Type B pancreatic cell (in vitro differentiated cells): ENCODE measurements around the gene SUN3. TPM values are rescaled to one million over a fixed set of nuclear protein-coding genes. Genes with fewer than 3 reads are reported as not detected.

Source experiments
- DNase-seq: peaks from one replicate; pipeline ENCODE4 v3.0.0; 2021; ENCODE audit warnings: mixed read lengths; ENCODE audit not compliant: unreplicated experiment; ENCODE audit errors: extremely low spot score
- H3K27ac Mint-ChIP-seq: 2 replicates; pipeline ENCODE4 v1.8.0; 2021; ENCODE audit warnings: mild to moderate bottlenecking, mixed read lengths
- H3K27me3 Mint-ChIP-seq: 2 replicates; pipeline ENCODE4 v1.8.0; 2021; ENCODE audit warnings: mixed read lengths
- H3K36me3 Mint-ChIP-seq: 2 replicates; pipeline ENCODE4 v1.8.0; 2021; ENCODE audit warnings: mixed read lengths
- H3K4me1 Mint-ChIP-seq: one replicate; pipeline ENCODE4 v1.8.0; 2021; ENCODE audit warnings: mixed read lengths; ENCODE audit not compliant: unreplicated experiment
- H3K4me3 Mint-ChIP-seq: 2 replicates; pipeline ENCODE4 v1.8.0; 2021; ENCODE audit warnings: mild to moderate bottlenecking, mixed read lengths
- H3K9me3 Mint-ChIP-seq: 2 replicates; pipeline ENCODE4 v1.8.0; 2021; ENCODE audit warnings: mixed read lengths
- CTCF ChIP-seq: fragments of 200-600 bp; sonication (generic); conservative IDR thresholded peaks from 2 replicates; pipeline ENCODE4 v1.5.0; 2021; ENCODE audit warnings: antibody characterized with exemption, mild to moderate bottlenecking
- total RNA-seq: library from RNA; stranded (reverse); gene quantifications from 2 replicates; pipeline ENCODE4 v1.2.1, GENCODE V29; 2021; ENCODE audit warnings: low replicate concordance

The SUN3 gene
- total RNA-seq, 1 donor from 2014 or later = not detected

GRCh38 chr7:47942132-47942531 is 86.8 kb downstream of the SUN3 start:
- Mint-ChIP-seq H3K4me1 (peaks cover 54% of the 10 kb centered on the region), H3K36me3 (no peaks in the 10 kb centered on the region), H3K9me3 (no peaks in the 10 kb centered on the region), H3K4me3 (no peak overlapping the region), H3K27ac (no peak overlapping the region), H3K27me3 (no peaks in the 10 kb centered on the region)
- DNase-seq = no peak
- TF ChIP-seq CTCF = no peak

GRCh38 chr7:47941136-47941844 is 87.6 kb downstream of the SUN3 start:
- TF ChIP-seq CTCF = no peak
- Mint-ChIP-seq H3K27ac (no peak overlapping the region), H3K36me3 (no peaks in the 10 kb centered on the region), H3K9me3 (no peaks in the 10 kb centered on the region), H3K4me3 (no peak overlapping the region), H3K4me1 (peaks cover 53% of the 10 kb centered on the region), H3K27me3 (no peaks in the 10 kb centered on the region)
- DNase-seq = no peak

- Mint-ChIP-seq H3K4me1 (peaks cover 47% of the 10 kb centered on the region), H3K36me3 (no peaks in the 10 kb centered on the region), H3K9me3 (no peaks in the 10 kb centered on the region), H3K4me3 (no peak overlapping the region), H3K27ac (peak overlapping the region; percentile 41), H3K27me3 (no peaks in the 10 kb centered on the region)
- DNase-seq = no peak
- TF ChIP-seq CTCF = no peak
Measured at GRCh38 chr7:47940088-47941013, 88.6 kb downstream of the SUN3 start.

- Mint-ChIP-seq H3K36me3 (no peaks in the 10 kb centered on the region), H3K27ac (no peak overlapping the region), H3K4me3 (no peak overlapping the region), H3K27me3 (no peaks in the 10 kb centered on the region), H3K4me1 (peaks cover 44% of the 10 kb centered on the region), H3K9me3 (no peaks in the 10 kb centered on the region)
- no peak for DNase-seq
- TF ChIP-seq CTCF = no peak
Measured at GRCh38 chr7:47939425-47940036, 89.4 kb downstream of the SUN3 start.

- DNase-seq = no peak
- Mint-ChIP-seq H3K4me3 (no peak overlapping the region), H3K27ac (no peak overlapping the region), H3K4me1 (peaks cover 48% of the 10 kb centered on the region), H3K36me3 (no peaks in the 10 kb centered on the region), H3K9me3 (no peaks in the 10 kb centered on the region), H3K27me3 (no peaks in the 10 kb centered on the region)
- no peak for TF ChIP-seq CTCF
Measured at GRCh38 chr7:47938574-47939165, 90.2 kb downstream of the SUN3 start.
